MG63 (cell line): ENCODE data around the gene CYB5A. TPM values are rescaled to one million over a fixed set of nuclear protein-coding genes. Genes with fewer than 3 reads are reported as not detected.

Source experiments
- DNase-seq: peaks from one replicate; pipeline ENCODE4 v3.0.0-alpha.2; 2020
- H3K27me3 ChIP-seq: fragments of 250-450 bp; sonication (Bioruptor Pico); 2 replicates; pipeline ENCODE4 v1.5.1; 2020; ENCODE audit warnings: mild to moderate bottlenecking, moderate library complexity
- H3K36me3 ChIP-seq: fragments of 250-450 bp; sonication (Bioruptor Pico); 2 replicates; pipeline ENCODE4 v1.5.1; 2020; ENCODE audit warnings: mild to moderate bottlenecking, moderate library complexity
- H3K4me3 ChIP-seq: fragments of 250-450 bp; sonication (Bioruptor Pico); 2 replicates; pipeline ENCODE4 v1.5.1; 2020; ENCODE audit warnings: mild to moderate bottlenecking, moderate library complexity
- H3K9me3 ChIP-seq: fragments of 250-450 bp; sonication (Bioruptor Pico); 2 replicates; pipeline ENCODE4 v1.5.1; 2020; ENCODE audit warnings: mild to moderate bottlenecking, moderate library complexity
- total RNA-seq: library from RNA; depleted of rRNA; stranded (reverse); fragments of >200 nt; shearing (Covaris generic); gene quantifications from 2 replicates; pipeline ENCODE4 v1.2.3, GENCODE V29; 2014; ENCODE audit warnings: low replicate concordance; rRNA removed

Gene CYB5A
- total RNA-seq, 1 experiment from 2014 or later: not detected

GRCh38 chr18:74216661-74217110 is 75.1 kb downstream of the CYB5A start:
- H3K27me3 ChIP-seq: no peaks in the 10 kb centered on the region
- H3K4me3 ChIP-seq: no peak overlapping the region
- H3K9me3 ChIP-seq: no peaks in the 10 kb centered on the region
- DNase-seq: no peak
- no peaks in the 10 kb centered on the region for H3K36me3 ChIP-seq

GRCh38 chr18:74215863-74216262 is 75.9 kb downstream of the CYB5A start:
- no peaks in the 10 kb centered on the region for H3K9me3 ChIP-seq
- no peak for DNase-seq
- no peaks in the 10 kb centered on the region for H3K36me3 ChIP-seq
- no peak overlapping the region for H3K4me3 ChIP-seq
- no peaks in the 10 kb centered on the region; the same call in 1 of the 2 replicates for H3K27me3 ChIP-seq

- H3K27me3 ChIP-seq: no peaks in the 10 kb centered on the region; the same call in 1 of the 2 replicates
- H3K9me3 ChIP-seq: no peaks in the 10 kb centered on the region
- no peak for DNase-seq
- H3K36me3 ChIP-seq: no peaks in the 10 kb centered on the region
- no peak overlapping the region for H3K4me3 ChIP-seq
Observed at GRCh38 chr18:74213429-74213828, 78.3 kb downstream of the CYB5A start.

- Histone ChIP-seq H3K4me3 (no peak overlapping the region), H3K27me3 (no peaks in the 10 kb centered on the region), H3K9me3 (no peaks in the 10 kb centered on the region), H3K36me3 (no peaks in the 10 kb centered on the region)
- DNase-seq: no peak
Observed at GRCh38 chr18:74204526-74205152, 87.1 kb downstream of the CYB5A start.

- H3K36me3 ChIP-seq: no peaks in the 10 kb centered on the region
- DNase-seq: no peak
- no peaks in the 10 kb centered on the region for H3K9me3 ChIP-seq
- H3K27me3 ChIP-seq: no peaks in the 10 kb centered on the region
- no peak overlapping the region for H3K4me3 ChIP-seq
Observed at GRCh38 chr18:74203811-74204210, 88.0 kb downstream of the CYB5A start.

Other genes with a start within 250 kb of the CYB5A start
- 1.1 TPM in 1 of 2 replicates, not detected in the other for gene FBXO15, start 144.1 kb downstream of the CYB5A start, total RNA-seq
- gene TIMM21, start 143.4 kb downstream of the CYB5A start, total RNA-seq: 15.6 and 36.8 TPM in 2 replicates
- gene C18orf63, start 23.9 kb upstream of the CYB5A start, total RNA-seq: not detected in 2 replicates
- 0.30 TPM in 1 of 2 replicates, not detected in the other for gene DIPK1C, start 165.3 kb upstream of the CYB5A start, total RNA-seq
- gene CNDP2, start 204.4 kb upstream of the CYB5A start, total RNA-seq: 26.7 and 38.8 TPM in 2 replicates
- gene CNDP1, start 242.5 kb upstream of the CYB5A start, total RNA-seq: not detected in 2 replicates